Measurements from ENCODE around the gene PVR. TPM values are rescaled to one million over a fixed set of nuclear protein-coding genes. Genes with fewer than 3 reads are reported as not detected.

PVR gene
- total and polyA plus RNA-seq, 2 of the 4 experiments (the other 2 are of a cell fraction): 106 to 122 TPM

DNA sequence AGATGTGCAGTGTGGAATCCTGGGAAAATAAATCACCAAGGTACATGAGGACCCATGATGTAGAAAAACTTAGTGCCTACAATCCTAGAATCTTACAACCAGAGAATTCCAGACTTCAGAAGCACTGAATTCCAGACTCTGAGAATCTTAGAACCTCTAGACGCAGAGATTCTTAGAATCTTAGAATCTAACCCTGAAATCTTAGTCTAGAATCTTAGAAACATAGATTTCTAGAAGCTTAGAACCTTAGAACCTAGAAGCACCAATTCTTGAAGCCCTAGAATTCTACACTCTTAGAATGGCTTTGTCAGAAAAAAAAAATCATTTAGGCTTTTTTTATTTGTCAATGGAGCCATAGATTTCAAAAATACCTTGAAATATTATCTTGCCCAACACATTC lies 61.3 kb downstream of the PVR start:
- no peak overlapping the region for H3K18ac ChIP-seq (ENCODE audit: low read depth, low read length)
- no peak overlapping the region for H3K9ac ChIP-seq (ENCODE audit: low read depth, low read length)
- ChIA-PET CTCF (no interaction called here), POLR2A (ENCODE audit: unreplicated experiment) (no interaction called here)
- H3K79me1 ChIP-seq (ENCODE audit: low read depth in 1 of 2, low read length in 2 of 2): no peaks in the 10 kb centered on the region
- in situ Hi-C loops (cut with MboI; ENCODE audit: low sequenced_read_pairs) (no loop called here), dilution Hi-C loops (cut with HindIII; ENCODE audit: low sequenced_read_pairs, unreplicated experiment) (no loop called here), intact Hi-C loops (cut with micrococcal nuclease) (no loop called here)
- no TSS peak for BruUV-seq (replicated peaks)
- H4K91ac ChIP-seq (ENCODE audit: insufficient read depth, low read depth, low read length): no peak overlapping the region
- DNase-seq (no peak), ATAC-seq (ENCODE audit: low read depth) (no peak)
- H2BK5ac ChIP-seq (ENCODE audit: low read depth, low read length, poor library complexity, severe bottlenecking): no peak overlapping the region
- H3K23ac ChIP-seq (ENCODE audit: low read depth, low read length): no peak overlapping the region
- no peaks in the 10 kb centered on the region for H3K9me3 ChIP-seq (ENCODE audit: control insufficient read depth, insufficient read depth, low read length)
- no peak overlapping the region for H2AK5ac ChIP-seq (ENCODE audit: low read depth, low read length)
- no peak overlapping the region for H3K4ac ChIP-seq (ENCODE audit: low read depth, low read length)
- H3K4me3 ChIP-seq (ENCODE audit: insufficient read depth, low read depth, low read length): no peak overlapping the region
- H3K27ac ChIP-seq (ENCODE audit: insufficient read depth, low read length): no peak overlapping the region
- H3K14ac ChIP-seq (replicated peaks; ENCODE audit: low read depth, low read length): no peak overlapping the region
- no CpG with 5 or more reads among the region's 1 CpG for WGBS, 2 experiments (ENCODE audit: extremely low coverage in 2 of 2, insufficient read length in 1 of 2)
- no peak overlapping the region for H2BK20ac ChIP-seq (ENCODE audit: low read depth, low read length)
- no peak overlapping the region for H2AK9ac ChIP-seq (replicated peaks; ENCODE audit: low read depth, low read length, poor library complexity)
- H3K27me3 ChIP-seq (ENCODE audit: control insufficient read depth, insufficient read depth, low read length): peaks cover 12% of the 10 kb centered on the region
- no peak overlapping the region for H2BK15ac ChIP-seq (ENCODE audit: low read depth, low read length)
- H3K36me3 ChIP-seq (ENCODE audit: control insufficient read depth, insufficient read depth, low read length): no peaks in the 10 kb centered on the region
- H3K9me1 ChIP-seq (ENCODE audit: insufficient read depth, low read length): no peaks in the 10 kb centered on the region
- H4K20me1 ChIP-seq (ENCODE audit: insufficient read depth, low read length): no peaks in the 10 kb centered on the region
- TF ChIP-seq BHLHE40 (IDR thresholded peaks at IDR 0.05; ENCODE audit: low read depth, low read length): no peak
- no peak for TF ChIP-seq CHD1 (IDR thresholded peaks at IDR 0.05; ENCODE audit: low read depth, low read length)
- no peak for TF ChIP-seq MAFK (IDR thresholded peaks at IDR 0.05; ENCODE audit: low read depth, low read length)
- TF ChIP-seq, protein P1, sequence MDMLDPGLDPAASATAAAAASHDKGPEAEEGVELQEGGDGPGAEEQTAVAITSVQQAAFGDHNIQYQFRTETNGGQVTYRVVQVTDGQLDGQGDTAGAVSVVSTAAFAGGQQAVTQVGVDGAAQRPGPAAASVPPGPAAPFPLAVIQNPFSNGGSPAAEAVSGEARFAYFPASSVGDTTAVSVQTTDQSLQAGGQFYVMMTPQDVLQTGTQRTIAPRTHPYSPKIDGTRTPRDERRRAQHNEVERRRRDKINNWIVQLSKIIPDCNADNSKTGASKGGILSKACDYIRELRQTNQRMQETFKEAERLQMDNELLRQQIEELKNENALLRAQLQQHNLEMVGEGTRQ (IDR thresholded peaks at IDR 0.05; ENCODE audit: low read depth, low read length): no peak
- TF ChIP-seq, protein P2, sequence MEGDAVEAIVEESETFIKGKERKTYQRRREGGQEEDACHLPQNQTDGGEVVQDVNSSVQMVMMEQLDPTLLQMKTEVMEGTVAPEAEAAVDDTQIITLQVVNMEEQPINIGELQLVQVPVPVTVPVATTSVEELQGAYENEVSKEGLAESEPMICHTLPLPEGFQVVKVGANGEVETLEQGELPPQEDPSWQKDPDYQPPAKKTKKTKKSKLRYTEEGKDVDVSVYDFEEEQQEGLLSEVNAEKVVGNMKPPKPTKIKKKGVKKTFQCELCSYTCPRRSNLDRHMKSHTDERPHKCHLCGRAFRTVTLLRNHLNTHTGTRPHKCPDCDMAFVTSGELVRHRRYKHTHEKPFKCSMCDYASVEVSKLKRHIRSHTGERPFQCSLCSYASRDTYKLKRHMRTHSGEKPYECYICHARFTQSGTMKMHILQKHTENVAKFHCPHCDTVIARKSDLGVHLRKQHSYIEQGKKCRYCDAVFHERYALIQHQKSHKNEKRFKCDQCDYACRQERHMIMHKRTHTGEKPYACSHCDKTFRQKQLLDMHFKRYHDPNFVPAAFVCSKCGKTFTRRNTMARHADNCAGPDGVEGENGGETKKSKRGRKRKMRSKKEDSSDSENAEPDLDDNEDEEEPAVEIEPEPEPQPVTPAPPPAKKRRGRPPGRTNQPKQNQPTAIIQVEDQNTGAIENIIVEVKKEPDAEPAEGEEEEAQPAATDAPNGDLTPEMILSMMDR (conservative IDR thresholded peaks at IDR 0.05; ENCODE audit: low read depth, low read length): no peak
- no peak for TF ChIP-seq SMC3 (IDR thresholded peaks at IDR 0.05; ENCODE audit: low read depth, low read length)
- TF ChIP-seq POLR2A (IDR thresholded peaks at IDR 0.05; ENCODE audit: low read depth, low read length): no peak
- no peak for TF ChIP-seq FOS (IDR thresholded peaks at IDR 0.05; ENCODE audit: low read depth, low read length)
- no peak for TF ChIP-seq RAD21 (IDR thresholded peaks at IDR 0.05; ENCODE audit: low read length)
- TF ChIP-seq RFX5 (IDR thresholded peaks at IDR 0.05; ENCODE audit: low read depth, low read length): no peak
- no peak for TF ChIP-seq MAZ (IDR thresholded peaks at IDR 0.05; ENCODE audit: borderline replicate concordance, low read depth, low read length)
- H4K8ac ChIP-seq (ENCODE audit: low read depth in 2 of 2, low read length in 2 of 2): no peak overlapping the region
- H2AFZ ChIP-seq (replicated peaks; ENCODE audit: low read length, poor library complexity): no peak overlapping the region
- H3K4me2 ChIP-seq (ENCODE audit: low read depth, low read length): no peak overlapping the region
- no peak overlapping the region for H2BK120ac ChIP-seq (ENCODE audit: low read depth, low read length)
- no peak overlapping the region for H4K5ac ChIP-seq (ENCODE audit: low read depth, low read length)
- H3K4me1 ChIP-seq (ENCODE audit: control insufficient read depth, insufficient read depth, low read length): no peaks in the 10 kb centered on the region
- H3K56ac ChIP-seq (ENCODE audit: extremely low read depth, insufficient read depth, low read length): no peak overlapping the region
